Cardiac muscle cell (in vitro differentiated cells and primary cell): ENCODE measurements around the gene MVK. TPM values are rescaled to one million over a fixed set of nuclear protein-coding genes. Genes with fewer than 3 reads are reported as not detected.

Source experiments
- DNase-seq, 2 donors: peaks; one replicate each; pipeline versions ENCODE4 v3.0.0 to v3.0.0-alpha.2; 2010 to 2017; ENCODE audit warnings: low read depth in 1 of 2, low spot score in 1 of 2
- H3K27ac ChIP-seq: fragments of 200-600 bp; sonication (generic); 2 replicates; pipeline ENCODE4 v1.5.1; 2016
- H3K27me3 ChIP-seq: fragments of 200-600 bp; sonication (generic); 2 replicates; pipeline ENCODE4 v1.6.0; 2016; ENCODE audit warnings: control low read depth
- H3K36me3 ChIP-seq: fragments of 200-600 bp; sonication (generic); 2 replicates; pipeline ENCODE4 v1.5.1; 2016; ENCODE audit warnings: control low read depth
- H3K4me1 ChIP-seq: fragments of 200-600 bp; sonication (generic); 2 replicates; pipeline ENCODE4 v1.8.1; 2017; ENCODE audit warnings: low read depth, mild to moderate bottlenecking, mixed run types
- H3K4me3 ChIP-seq: fragments of 200-600 bp; sonication (generic); 2 replicates; pipeline ENCODE4 v1.5.1; 2016; ENCODE audit warnings: mild to moderate bottlenecking
- H3K9me3 ChIP-seq: fragments of 200-600 bp; sonication (generic); 2 replicates; pipeline ENCODE4 v1.5.1; 2017; ENCODE audit warnings: low read depth, mild to moderate bottlenecking, control low read depth
- polyA plus RNA-seq: library from polyadenylated mRNA; unstranded; fragments of >200 nt; fragmentation: Nextera tagmentation; extraction: Ambion mirVana; gene quantifications from 2 replicates; pipeline ENCODE4 v1.2.1, GENCODE V29; 2016
- total RNA-seq: library from RNA; depleted of rRNA; stranded (reverse); fragments of >200 nt; gene quantifications from 2 replicates; pipeline ENCODE4 v1.2.3, GENCODE V29; 2016
- TF ChIP-seq, protein P1 (sequence below): IDR thresholded peaks from 2 replicates; pipeline ENCODE4 v1.5.1; 2012; ENCODE audit warnings: low read depth, mild to moderate bottlenecking, low read length

Gene MVK
- total and polyA plus RNA-seq, 2 experiments from 2014 or later: 29.0 to 56.1 TPM

DNA sequence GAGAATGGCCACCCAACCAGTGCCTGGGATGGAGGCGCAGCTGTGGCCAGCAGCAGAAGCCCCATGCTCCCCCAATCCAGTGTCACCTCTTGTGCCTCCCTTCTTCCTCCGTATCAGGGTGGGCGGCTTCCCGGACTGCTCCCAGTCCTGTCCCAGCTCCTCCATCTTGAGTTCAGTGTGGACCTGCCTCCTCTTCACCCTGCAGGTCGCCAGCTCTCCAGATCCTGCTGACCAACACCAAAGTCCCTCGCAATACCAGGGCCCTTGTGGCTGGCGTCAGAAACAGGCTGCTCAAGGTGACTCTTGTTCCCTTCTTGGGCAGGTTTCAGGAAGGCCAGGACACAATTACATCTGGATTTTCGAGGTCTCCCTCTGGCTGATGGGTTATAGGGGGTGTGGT lies 17.0 kb downstream of the MVK start:
- peaks cover 11% of the 10 kb centered on the region for H3K36me3 ChIP-seq

DNA sequence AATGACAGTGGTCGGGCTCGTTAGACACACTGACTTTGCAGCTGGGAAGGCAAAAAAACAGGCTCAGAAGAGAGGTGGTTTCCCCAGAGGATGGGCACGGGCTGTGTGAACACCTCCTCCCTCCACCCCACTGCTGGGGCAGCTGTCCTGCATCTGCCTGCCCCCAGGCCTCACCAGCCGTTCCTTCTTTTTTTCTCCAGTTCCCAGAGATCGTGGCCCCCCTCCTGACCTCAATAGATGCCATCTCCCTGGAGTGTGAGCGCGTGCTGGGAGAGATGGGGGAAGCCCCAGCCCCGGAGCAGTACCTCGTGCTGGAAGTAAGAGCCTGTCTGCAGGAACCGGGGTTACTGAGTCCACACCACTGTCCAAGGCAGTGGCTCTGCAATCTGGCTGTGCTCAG lies 17.4 kb downstream of the MVK start:
- no peaks in the 10 kb centered on the region for H3K27me3 ChIP-seq
- TF ChIP-seq, protein P1, sequence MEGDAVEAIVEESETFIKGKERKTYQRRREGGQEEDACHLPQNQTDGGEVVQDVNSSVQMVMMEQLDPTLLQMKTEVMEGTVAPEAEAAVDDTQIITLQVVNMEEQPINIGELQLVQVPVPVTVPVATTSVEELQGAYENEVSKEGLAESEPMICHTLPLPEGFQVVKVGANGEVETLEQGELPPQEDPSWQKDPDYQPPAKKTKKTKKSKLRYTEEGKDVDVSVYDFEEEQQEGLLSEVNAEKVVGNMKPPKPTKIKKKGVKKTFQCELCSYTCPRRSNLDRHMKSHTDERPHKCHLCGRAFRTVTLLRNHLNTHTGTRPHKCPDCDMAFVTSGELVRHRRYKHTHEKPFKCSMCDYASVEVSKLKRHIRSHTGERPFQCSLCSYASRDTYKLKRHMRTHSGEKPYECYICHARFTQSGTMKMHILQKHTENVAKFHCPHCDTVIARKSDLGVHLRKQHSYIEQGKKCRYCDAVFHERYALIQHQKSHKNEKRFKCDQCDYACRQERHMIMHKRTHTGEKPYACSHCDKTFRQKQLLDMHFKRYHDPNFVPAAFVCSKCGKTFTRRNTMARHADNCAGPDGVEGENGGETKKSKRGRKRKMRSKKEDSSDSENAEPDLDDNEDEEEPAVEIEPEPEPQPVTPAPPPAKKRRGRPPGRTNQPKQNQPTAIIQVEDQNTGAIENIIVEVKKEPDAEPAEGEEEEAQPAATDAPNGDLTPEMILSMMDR: no peak

More for the DNA sequence above, 17.0 kb downstream of the MVK start:
- Histone ChIP-seq H3K9me3 (no peaks in the 10 kb centered on the region), H3K27me3 (no peaks in the 10 kb centered on the region), H3K4me1 (peaks cover 12% of the 10 kb centered on the region), H3K4me3 (no peak overlapping the region), H3K27ac (peak overlapping the region; percentile 66)
- TF ChIP-seq, protein P1: no peak
- no peak for DNase-seq

DNA sequence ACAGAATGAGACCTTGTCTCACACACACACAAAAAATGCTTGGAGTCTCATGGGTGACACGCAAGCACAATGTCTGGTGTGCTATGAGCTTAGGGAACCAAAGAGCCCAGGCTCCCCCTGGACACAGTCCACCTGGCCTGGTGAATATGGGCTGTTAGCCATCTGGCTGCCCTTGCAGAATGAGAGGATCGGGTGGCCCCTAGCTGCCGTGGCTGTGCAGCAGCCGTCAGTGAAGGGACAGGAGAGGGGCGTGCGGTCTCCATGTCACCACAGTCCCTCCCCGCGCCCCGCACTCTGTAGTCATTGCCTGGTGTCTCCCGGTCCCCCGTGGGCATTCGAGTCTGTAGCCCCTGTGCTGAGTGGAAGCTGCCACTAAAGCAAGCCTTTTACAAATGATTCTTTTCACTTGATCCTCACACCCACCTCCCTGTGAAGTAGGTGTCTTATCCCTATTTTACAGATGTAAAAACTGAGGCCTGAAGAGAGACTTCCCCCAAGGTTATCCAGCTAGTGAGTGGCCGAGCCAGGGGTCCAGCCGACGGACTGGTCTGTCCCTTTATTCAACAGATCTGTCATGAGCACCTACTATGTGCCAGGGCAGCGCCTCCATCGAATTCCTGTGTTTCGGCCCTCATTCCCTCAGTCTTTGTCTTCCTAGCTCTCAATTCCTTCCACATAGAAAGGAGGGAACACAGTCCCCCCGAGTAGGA lies 18.8 kb downstream of the MVK start:
- H3K36me3 ChIP-seq: peaks cover 6% of the 10 kb centered on the region
- no peak overlapping the region for H3K4me3 ChIP-seq
- TF ChIP-seq, protein P1: no peak
- no peaks in the 10 kb centered on the region for H3K27me3 ChIP-seq
- DNase-seq: no peak
- peak overlapping the region; percentile 80 for H3K27ac ChIP-seq
- H3K9me3 ChIP-seq: no peaks in the 10 kb centered on the region
- H3K4me1 ChIP-seq: peaks cover 12% of the 10 kb centered on the region

More for the DNA sequence above, 17.4 kb downstream of the MVK start:
- Histone ChIP-seq H3K27ac (peak overlapping the region; percentile 66), H3K36me3 (peaks cover 11% of the 10 kb centered on the region), H3K4me3 (no peak overlapping the region), H3K9me3 (no peaks in the 10 kb centered on the region), H3K4me1 (peaks cover 12% of the 10 kb centered on the region)
- DNase-seq: no peak

DNA sequence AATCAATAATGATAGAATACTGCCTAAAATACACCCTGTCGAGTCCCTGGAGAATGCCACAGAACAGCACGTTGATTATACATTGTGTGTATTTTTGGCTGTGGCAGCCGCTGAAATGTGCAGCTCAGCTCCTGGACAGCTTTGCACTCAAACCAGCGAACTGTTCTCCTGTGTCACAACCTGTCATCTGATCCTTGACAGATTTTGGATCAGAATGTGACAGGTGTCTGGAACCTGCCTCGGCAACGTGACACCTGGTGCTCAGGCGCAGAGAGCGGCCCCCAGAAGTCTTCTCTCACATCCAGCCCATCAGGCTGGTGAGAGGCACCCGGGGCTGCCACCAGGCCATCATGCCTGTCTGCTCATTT lies 19.3 kb downstream of the MVK start:
- H3K9me3 ChIP-seq: no peaks in the 10 kb centered on the region
- DNase-seq: peak in 1 of 2 donors; percentile 28
- H3K4me3 ChIP-seq: no peak overlapping the region
- peak overlapping the region; percentile 80 for H3K27ac ChIP-seq
- TF ChIP-seq, protein P1: no peak
- peaks cover 13% of the 10 kb centered on the region for H3K4me1 ChIP-seq
- peaks cover 5% of the 10 kb centered on the region for H3K36me3 ChIP-seq
- H3K27me3 ChIP-seq: no peaks in the 10 kb centered on the region

DNA sequence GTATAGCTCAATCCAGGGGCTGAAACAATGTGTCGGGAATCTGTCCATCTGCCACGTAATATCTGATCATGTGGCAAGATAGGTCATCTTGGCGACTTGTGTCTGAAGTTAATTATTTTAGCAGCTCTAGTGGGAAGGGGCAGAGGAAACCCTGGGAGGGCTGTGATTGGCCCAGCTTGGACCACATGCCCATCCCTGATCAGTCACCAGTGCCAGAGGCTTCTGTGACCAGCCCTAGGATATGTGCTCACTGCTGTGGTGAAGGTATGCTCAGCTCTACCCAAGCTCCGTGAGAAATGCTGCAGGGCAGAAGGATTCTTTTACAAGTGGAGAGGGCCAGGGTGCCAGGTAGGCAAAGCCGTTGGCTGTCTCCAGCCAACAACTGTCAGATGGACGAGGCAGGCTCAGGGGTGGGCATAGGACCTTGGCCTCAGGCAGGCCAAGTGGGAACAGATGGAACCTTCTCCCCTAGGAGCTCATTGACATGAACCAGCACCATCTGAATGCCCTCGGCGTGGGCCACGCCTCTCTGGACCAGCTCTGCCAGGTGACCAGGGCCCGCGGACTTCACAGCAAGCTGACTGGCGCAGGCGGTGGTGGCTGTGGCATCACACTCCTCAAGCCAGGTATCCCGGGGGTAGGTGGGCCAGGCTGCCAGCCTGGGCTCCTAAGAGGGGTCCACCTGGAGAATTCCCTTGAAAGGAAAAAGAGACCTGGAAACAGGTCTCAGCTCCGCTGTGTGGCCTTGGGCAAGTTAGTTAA lies 21.1 kb downstream of the MVK start:
- Histone ChIP-seq H3K27me3 (no peaks in the 10 kb centered on the region), H3K4me3 (no peak overlapping the region), H3K36me3 (peaks cover 4% of the 10 kb centered on the region), H3K9me3 (no peaks in the 10 kb centered on the region), H3K4me1 (peaks cover 32% of the 10 kb centered on the region), H3K27ac (no peak overlapping the region)
- TF ChIP-seq, protein P1: no peak
- DNase-seq: no peak
